Neural crest cell (in vitro differentiated cells): Measurements from ENCODE around the gene INKA2. TPM values are rescaled to one million over a fixed set of nuclear protein-coding genes. Genes with fewer than 3 reads are reported as not detected.

Source experiments
- DNase-seq: peaks from one replicate; pipeline ENCODE4 v3.0.0; 2021; ENCODE audit warnings: low read depth, mixed read lengths, low spot score
- H3K27ac Mint-ChIP-seq: one replicate; pipeline ENCODE4 v1.8.0; 2021; ENCODE audit warnings: mild to moderate bottlenecking, mixed read lengths; ENCODE audit not compliant: unreplicated experiment
- H3K27me3 Mint-ChIP-seq: 2 replicates; pipeline ENCODE4 v1.8.0; 2021; ENCODE audit warnings: low read depth, mild to moderate bottlenecking, mixed read lengths
- H3K36me3 Mint-ChIP-seq: 2 replicates; pipeline ENCODE4 v1.8.0; 2021; ENCODE audit warnings: low read depth, mild to moderate bottlenecking, mixed read lengths
- H3K4me1 Mint-ChIP-seq: 2 replicates; pipeline ENCODE4 v1.8.0; 2021; ENCODE audit warnings: mixed read lengths
- H3K4me3 Mint-ChIP-seq: one replicate; pipeline ENCODE4 v1.8.0; 2021; ENCODE audit warnings: mild to moderate bottlenecking, mixed read lengths
- H3K9me3 Mint-ChIP-seq: 2 replicates; pipeline ENCODE4 v1.8.0; 2021; ENCODE audit warnings: mixed read lengths
- total RNA-seq: library from RNA; stranded (reverse); gene quantifications from 2 replicates; pipeline ENCODE4 v1.2.1, GENCODE V29; 2021
- TF ChIP-seq, protein P1 (sequence below): fragments of 200-600 bp; sonication (generic); conservative IDR thresholded peaks from 2 replicates; pipeline ENCODE4 v1.5.0; 2021; ENCODE audit warnings: antibody characterized with exemption, mild to moderate bottlenecking

INKA2 gene
- total RNA-seq, 1 donor from 2014 or later, result 3.5 TPM

DNA sequence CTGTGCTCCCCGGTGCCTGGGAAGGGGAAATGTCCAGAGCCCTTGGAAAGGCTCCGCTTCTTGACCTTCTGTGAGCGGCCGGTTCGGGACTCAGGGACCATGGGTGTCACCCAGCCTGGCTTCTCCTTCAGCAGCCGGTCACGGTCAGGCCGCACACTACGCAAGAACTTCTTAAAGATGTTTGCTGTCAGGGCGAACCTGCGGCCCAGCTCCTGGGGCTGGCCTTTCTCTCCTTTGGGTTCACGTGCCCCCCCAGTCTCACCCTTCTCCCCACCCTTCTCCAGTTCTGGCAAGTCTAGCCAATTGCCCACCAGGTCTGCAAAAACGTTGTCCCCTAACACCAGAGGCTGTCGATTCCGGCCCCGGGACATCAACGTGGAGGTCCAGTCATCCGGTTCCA, 12.1 kb downstream of the INKA2 start:
- no peaks in the 10 kb centered on the region for H3K36me3 Mint-ChIP-seq

DNA sequence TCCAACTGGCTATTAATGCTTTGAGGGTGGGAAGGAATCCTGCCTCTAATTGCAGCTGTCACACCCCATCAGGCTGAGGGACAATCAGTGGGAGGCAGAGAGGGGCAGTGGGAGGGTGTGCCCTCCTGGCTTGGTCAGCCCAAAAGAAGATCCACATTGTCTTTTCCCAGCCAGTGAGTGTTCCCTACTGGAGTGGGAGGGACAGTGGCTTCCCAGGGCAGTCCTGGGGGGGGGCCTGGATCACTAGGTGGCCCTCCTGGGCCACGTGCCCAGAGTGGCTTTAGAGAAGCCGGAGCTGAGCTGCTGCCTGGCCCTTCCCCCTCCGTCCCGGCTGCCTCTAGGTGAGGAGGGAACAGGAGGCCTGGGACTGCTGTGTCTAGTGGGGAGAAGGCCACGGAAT, 14.0 kb downstream of the INKA2 start:
- TF ChIP-seq, protein P1, sequence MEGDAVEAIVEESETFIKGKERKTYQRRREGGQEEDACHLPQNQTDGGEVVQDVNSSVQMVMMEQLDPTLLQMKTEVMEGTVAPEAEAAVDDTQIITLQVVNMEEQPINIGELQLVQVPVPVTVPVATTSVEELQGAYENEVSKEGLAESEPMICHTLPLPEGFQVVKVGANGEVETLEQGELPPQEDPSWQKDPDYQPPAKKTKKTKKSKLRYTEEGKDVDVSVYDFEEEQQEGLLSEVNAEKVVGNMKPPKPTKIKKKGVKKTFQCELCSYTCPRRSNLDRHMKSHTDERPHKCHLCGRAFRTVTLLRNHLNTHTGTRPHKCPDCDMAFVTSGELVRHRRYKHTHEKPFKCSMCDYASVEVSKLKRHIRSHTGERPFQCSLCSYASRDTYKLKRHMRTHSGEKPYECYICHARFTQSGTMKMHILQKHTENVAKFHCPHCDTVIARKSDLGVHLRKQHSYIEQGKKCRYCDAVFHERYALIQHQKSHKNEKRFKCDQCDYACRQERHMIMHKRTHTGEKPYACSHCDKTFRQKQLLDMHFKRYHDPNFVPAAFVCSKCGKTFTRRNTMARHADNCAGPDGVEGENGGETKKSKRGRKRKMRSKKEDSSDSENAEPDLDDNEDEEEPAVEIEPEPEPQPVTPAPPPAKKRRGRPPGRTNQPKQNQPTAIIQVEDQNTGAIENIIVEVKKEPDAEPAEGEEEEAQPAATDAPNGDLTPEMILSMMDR, result no peak

More for the DNA sequence above, 12.1 kb downstream of the INKA2 start:
- TF ChIP-seq, protein P1, result no peak
- no peak for DNase-seq
- Mint-ChIP-seq H3K27me3 (peaks cover 2% of the 10 kb centered on the region), H3K9me3 (no peaks in the 10 kb centered on the region), H3K4me1 (peaks cover 29% of the 10 kb centered on the region), H3K27ac (no peak overlapping the region), H3K4me3 (no peak overlapping the region)

DNA sequence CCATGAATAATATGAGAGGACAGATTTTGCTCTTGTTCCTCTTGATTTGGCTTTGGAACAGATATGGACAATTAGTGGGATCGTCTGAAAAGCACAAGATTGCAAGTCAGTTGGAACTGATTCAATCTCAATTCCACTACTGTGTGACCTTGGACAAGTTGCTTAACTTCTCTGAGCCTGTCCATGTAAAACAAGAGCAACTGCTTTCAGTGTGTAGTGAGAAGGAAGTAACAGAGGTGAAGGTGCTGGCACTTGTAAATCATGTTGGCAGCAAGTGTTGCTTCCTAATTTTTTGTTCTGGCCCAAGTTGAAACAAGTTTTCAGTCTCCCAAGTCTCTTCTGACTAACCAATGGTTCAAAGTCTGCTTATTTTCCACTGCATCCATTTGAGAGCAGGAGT, 15.3 kb downstream of the INKA2 start:
- DNase-seq, result no peak
- TF ChIP-seq, protein P1, result no peak
- H3K4me1 Mint-ChIP-seq, result peaks cover 14% of the 10 kb centered on the region
- no peaks in the 10 kb centered on the region for H3K36me3 Mint-ChIP-seq
- H3K27me3 Mint-ChIP-seq, result peaks cover 2% of the 10 kb centered on the region
- H3K4me3 Mint-ChIP-seq, result no peak overlapping the region
- no peaks in the 10 kb centered on the region for H3K9me3 Mint-ChIP-seq
- H3K27ac Mint-ChIP-seq, result no peak overlapping the region

More for the DNA sequence above, 14.0 kb downstream of the INKA2 start:
- H3K4me3 Mint-ChIP-seq, result no peak overlapping the region
- no peak overlapping the region for H3K27ac Mint-ChIP-seq
- peaks cover 2% of the 10 kb centered on the region for H3K27me3 Mint-ChIP-seq
- no peaks in the 10 kb centered on the region for H3K9me3 Mint-ChIP-seq
- H3K36me3 Mint-ChIP-seq, result no peaks in the 10 kb centered on the region
- no peak for DNase-seq
- H3K4me1 Mint-ChIP-seq, result peaks cover 24% of the 10 kb centered on the region

DNA sequence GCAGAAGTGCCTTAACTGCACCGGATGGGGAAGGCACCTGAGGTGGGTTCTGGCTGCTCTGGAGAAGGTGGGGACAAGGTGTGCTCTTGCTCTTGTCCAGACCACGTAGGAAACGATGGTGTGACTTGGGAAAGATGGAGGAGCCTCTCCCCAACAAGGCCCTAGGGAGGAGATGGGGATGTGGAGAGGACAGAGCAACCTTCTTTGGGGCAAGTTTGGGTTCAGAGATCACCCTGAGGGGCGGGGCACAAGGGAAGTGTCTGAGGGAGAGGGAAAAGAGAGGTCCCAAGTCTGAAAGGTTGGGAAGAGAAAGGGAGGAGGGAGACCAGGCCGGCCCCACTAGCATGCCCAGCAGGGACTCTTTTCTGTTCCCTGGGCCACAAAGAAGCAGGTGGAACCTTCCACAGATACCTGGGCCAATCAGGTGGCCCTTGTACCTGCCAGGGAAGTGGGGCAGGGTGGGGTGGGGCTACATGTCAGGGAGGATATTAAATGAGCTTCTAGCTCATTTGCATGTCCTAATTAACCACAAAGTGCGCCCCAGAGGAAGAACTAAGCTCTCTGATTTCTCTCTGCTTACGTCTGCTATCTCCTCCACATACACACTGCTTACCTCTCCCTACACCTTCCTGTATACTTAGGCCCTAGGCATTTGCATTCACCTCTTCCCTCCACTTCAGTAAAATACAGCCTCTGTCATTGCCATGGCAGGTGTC, 15.9 kb downstream of the INKA2 start:
- peaks cover 12% of the 10 kb centered on the region for H3K4me1 Mint-ChIP-seq
- no peaks in the 10 kb centered on the region for H3K9me3 Mint-ChIP-seq
- no peaks in the 10 kb centered on the region for H3K36me3 Mint-ChIP-seq
- TF ChIP-seq, protein P1, result no peak
- DNase-seq, result no peak
- H3K27me3 Mint-ChIP-seq, result peaks cover 2% of the 10 kb centered on the region
- no peak overlapping the region for H3K27ac Mint-ChIP-seq
- no peak overlapping the region for H3K4me3 Mint-ChIP-seq

DNA sequence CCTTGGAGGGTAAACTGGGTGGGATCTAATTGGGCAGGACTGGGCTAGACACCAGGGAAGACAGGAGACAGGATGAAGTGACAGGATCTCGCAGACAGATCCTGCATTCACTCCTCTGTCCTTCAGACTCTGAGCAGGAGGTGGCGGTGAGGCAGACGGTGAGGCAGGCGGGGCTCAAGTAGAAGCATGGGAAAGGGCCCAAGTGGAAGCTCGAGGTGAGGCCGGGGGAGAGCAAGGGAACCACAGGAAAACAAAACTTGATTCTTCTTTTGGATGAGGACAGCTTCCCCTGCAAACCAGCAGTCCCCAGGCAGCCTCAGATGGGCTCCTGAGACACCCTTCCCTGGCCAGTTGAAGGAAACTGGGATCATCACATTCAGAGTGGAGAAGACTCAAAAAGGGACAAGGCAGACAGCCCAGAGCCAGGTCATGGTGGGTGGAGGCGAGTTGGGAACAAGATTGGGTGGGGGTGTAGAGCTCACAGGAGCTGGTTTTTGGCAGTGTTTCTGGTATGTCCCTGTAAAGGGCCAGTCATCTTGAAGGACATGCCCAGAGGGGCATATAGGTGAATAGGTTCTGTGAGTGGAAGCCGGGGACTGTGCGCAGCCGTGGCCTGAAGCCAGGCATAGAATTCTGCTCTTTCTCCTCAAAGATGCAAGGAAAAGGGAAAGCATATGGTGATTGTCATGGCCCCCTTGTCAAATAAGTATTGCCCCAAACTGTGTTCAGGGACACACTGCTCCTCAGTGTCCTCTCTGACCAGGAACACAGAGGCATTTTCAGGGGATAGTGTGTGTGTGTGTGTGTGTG, 18.0 kb downstream of the INKA2 start:
- H3K9me3 Mint-ChIP-seq, result no peaks in the 10 kb centered on the region
- H3K27ac Mint-ChIP-seq, result no peak overlapping the region
- H3K4me3 Mint-ChIP-seq, result no peak overlapping the region
- peaks cover 8% of the 10 kb centered on the region for H3K4me1 Mint-ChIP-seq
- no peaks in the 10 kb centered on the region for H3K36me3 Mint-ChIP-seq
- DNase-seq, result no peak
- TF ChIP-seq, protein P1, result no peak
- peaks cover 2% of the 10 kb centered on the region for H3K27me3 Mint-ChIP-seq
